IMR-90 (cell line): ENCODE measurements around the gene IL1F10. TPM values are rescaled to one million over a fixed set of nuclear protein-coding genes. Genes with fewer than 3 reads are reported as not detected.
A peak's percentile ranks its signal among the peaks of the same experiment; 100 is the strongest.

Experiments used
- ATAC-seq: fragments of 200-7000 bp; cut with Tn5 transposase; 2 replicates; pipeline ENCODE4 v1.9.1; 2020; ENCODE audit warnings: low read depth, mild to moderate bottlenecking, moderate library complexity
- BruUV-seq: library from RNA; stranded (reverse); fragments of 400-500 nt; replicated peaks from 2 replicates; lab custom pipeline; 2021; lab: Mats Ljungman, UMichigan
- CTCF ChIA-PET: fragments of 300-600 bp; formaldehyde crosslinking; extraction: SDS; loops from one replicate; lab custom pipeline; 2021; ENCODE audit warnings: antibody characterized with exemption; lab: Yijun Ruan, JAX
- POLR2A ChIA-PET: fragments of 300-600 bp; sonication (Branson Sonifier 250); formaldehyde crosslinking; loops from one replicate; lab custom pipeline; 2022; ENCODE audit warnings: antibody characterized with exemption; ENCODE audit not compliant: unreplicated experiment; lab: Charles Lee
- DNase-seq: peaks from one replicate; pipeline ENCODE4 v3.0.0; 2013
- H2AFZ ChIP-seq: replicated peaks from 2 replicates; pipeline ENCODE3; 2013; ENCODE audit warnings: low read length, mild to moderate bottlenecking; ENCODE audit not compliant: poor library complexity
- H2AK5ac ChIP-seq: 2 replicates; pipeline ENCODE4 v1.6.1; 2013; ENCODE audit warnings: low read depth, low read length, inconsistent platforms
- H2AK9ac ChIP-seq: replicated peaks from 2 replicates; pipeline ENCODE3; 2013; ENCODE audit warnings: mild to moderate bottlenecking, low read depth, low read length, moderate library complexity; ENCODE audit not compliant: poor library complexity
- H2BK120ac ChIP-seq: 2 replicates; pipeline ENCODE4 v1.6.1; 2013; ENCODE audit warnings: low read depth, low read length, inconsistent platforms
- H2BK15ac ChIP-seq: 3 replicates; pipeline ENCODE4 v1.6.1; 2013; ENCODE audit warnings: low read depth, low read length, inconsistent platforms
- H2BK20ac ChIP-seq: 2 replicates; pipeline ENCODE4 v1.6.1; 2013; ENCODE audit warnings: low read depth, mild to moderate bottlenecking, inconsistent platforms, low read length, moderate library complexity
- H2BK5ac ChIP-seq: 2 replicates; pipeline ENCODE4 v1.6.1; 2013; ENCODE audit warnings: mild to moderate bottlenecking, low read depth, low read length, inconsistent platforms; ENCODE audit not compliant: poor library complexity, severe bottlenecking
- H3K14ac ChIP-seq: replicated peaks from 2 replicates; pipeline ENCODE4 v1.6.1; 2013; ENCODE audit warnings: low read depth, low read length, inconsistent platforms
- H3K18ac ChIP-seq: 2 replicates; pipeline ENCODE4 v1.6.1; 2013; ENCODE audit warnings: low read depth, low read length, control low read depth
- H3K23ac ChIP-seq: 2 replicates; pipeline ENCODE4 v1.6.1; 2013; ENCODE audit warnings: low read depth, low read length, inconsistent platforms
- H3K27ac ChIP-seq: 2 replicates; pipeline ENCODE4 v1.5.1; 2013; ENCODE audit warnings: mild to moderate bottlenecking, control low read depth, low read length; ENCODE audit not compliant: insufficient read depth
- H3K27me3 ChIP-seq: 2 replicates; pipeline ENCODE4 v1.6.1; 2013; ENCODE audit warnings: low read length; ENCODE audit not compliant: control insufficient read depth, insufficient read depth
- H3K36me3 ChIP-seq: 2 replicates; pipeline ENCODE4 v1.6.1; 2013; ENCODE audit warnings: low read length, mixed read lengths; ENCODE audit not compliant: control insufficient read depth, insufficient read depth
- H3K4ac ChIP-seq: 2 replicates; pipeline ENCODE4 v1.6.1; 2013; ENCODE audit warnings: low read depth, low read length, inconsistent platforms
- H3K4me1 ChIP-seq: 2 replicates; pipeline ENCODE4 v1.6.1; 2013; ENCODE audit warnings: low read length, mixed read lengths; ENCODE audit not compliant: control insufficient read depth, insufficient read depth
- H3K4me2 ChIP-seq: 2 replicates; pipeline ENCODE4 v1.6.1; 2013; ENCODE audit warnings: low read depth, mild to moderate bottlenecking, control low read depth, low read length, moderate library complexity
- H3K4me3 ChIP-seq: 2 replicates; pipeline ENCODE4 v1.5.1; 2013; ENCODE audit warnings: low read depth, mild to moderate bottlenecking, control low read depth, low read length, moderate library complexity; ENCODE audit not compliant: insufficient read depth
- H3K56ac ChIP-seq: 2 replicates; pipeline ENCODE4 v1.6.1; 2013; ENCODE audit warnings: low read length, inconsistent platforms; ENCODE audit not compliant: insufficient read depth; ENCODE audit errors: extremely low read depth
- H3K79me1 ChIP-seq, 2 experiments: 2 replicates each; pipeline ENCODE4 v1.6.1; 2013; ENCODE audit warnings: low read length in 2 of 2, inconsistent platforms in 1 of 2, low read depth in 1 of 2
- H3K9ac ChIP-seq: 2 replicates; pipeline ENCODE4 v1.6.1; 2013; ENCODE audit warnings: low read depth, low read length, control low read depth
- H3K9me1 ChIP-seq: 2 replicates; pipeline ENCODE4 v1.6.1; 2013; ENCODE audit warnings: low read length, inconsistent platforms; ENCODE audit not compliant: insufficient read depth
- H3K9me3 ChIP-seq: 2 replicates; pipeline ENCODE4 v1.6.1; 2013; ENCODE audit warnings: low read length; ENCODE audit not compliant: control insufficient read depth, insufficient read depth
- H4K20me1 ChIP-seq: 2 replicates; pipeline ENCODE4 v1.6.1; 2013; ENCODE audit warnings: low read length, inconsistent platforms; ENCODE audit not compliant: insufficient read depth
- H4K5ac ChIP-seq: 2 replicates; pipeline ENCODE4 v1.6.1; 2013; ENCODE audit warnings: mild to moderate bottlenecking, low read depth, low read length, control low read depth
- H4K8ac ChIP-seq, 2 experiments: 2 replicates each; pipeline ENCODE4 v1.6.1; 2013; ENCODE audit warnings: low read depth in 2 of 2, low read length in 2 of 2, control low read depth in 1 of 2, inconsistent platforms in 1 of 2
- H4K91ac ChIP-seq: 2 replicates; pipeline ENCODE4 v1.6.1; 2013; ENCODE audit warnings: low read depth, low read length, inconsistent platforms; ENCODE audit not compliant: insufficient read depth
- BHLHE40 ChIP-seq: fragments of 150-350 bp; IDR thresholded peaks from 2 replicates; pipeline ENCODE4 v1.6.1; 2016; ENCODE audit warnings: mild to moderate bottlenecking, low read depth, low read length
- CEBPB ChIP-seq: IDR thresholded peaks from 2 replicates; pipeline ENCODE4 v1.6.1; 2012; ENCODE audit warnings: low read depth, low read length, improper control_type of control experiment
- CHD1 ChIP-seq: IDR thresholded peaks from 2 replicates; pipeline ENCODE4 v1.6.1; 2012; ENCODE audit warnings: low read depth, low read length, improper control_type of control experiment
- FOS ChIP-seq: fragments of 150-350 bp; IDR thresholded peaks from 2 replicates; pipeline ENCODE4 v1.6.1; 2016; ENCODE audit warnings: low read depth, low read length
- MAFK ChIP-seq: IDR thresholded peaks from 2 replicates; pipeline ENCODE4 v1.6.1; 2012; ENCODE audit warnings: low read depth, low read length, improper control_type of control experiment
- MAZ ChIP-seq: IDR thresholded peaks from 2 replicates; pipeline ENCODE4 v1.6.1; 2012; ENCODE audit warnings: low read depth, mild to moderate bottlenecking, low read length, improper control_type of control experiment, moderate library complexity, borderline replicate concordance
- MXI1 ChIP-seq: IDR thresholded peaks from 2 replicates; pipeline ENCODE4 v1.6.1; 2012; ENCODE audit warnings: low read depth, mild to moderate bottlenecking, low read length, moderate library complexity, borderline replicate concordance
- RAD21 ChIP-seq: IDR thresholded peaks from 2 replicates; pipeline ENCODE4 v1.6.1; 2012; ENCODE audit warnings: low read length, improper control_type of control experiment
- RCOR1 ChIP-seq: IDR thresholded peaks from 2 replicates; pipeline ENCODE4 v1.6.1; 2012; ENCODE audit warnings: mild to moderate bottlenecking, low read length, improper control_type of control experiment; ENCODE audit not compliant: insufficient replicate concordance
- RFX5 ChIP-seq: IDR thresholded peaks from 2 replicates; pipeline ENCODE4 v1.8.0; 2012; ENCODE audit warnings: low read depth, mild to moderate bottlenecking, low read length, moderate library complexity
- SMC3 ChIP-seq: fragments of 150-350 bp; IDR thresholded peaks from 2 replicates; pipeline ENCODE4 v1.6.1; 2016; ENCODE audit warnings: low read depth, mild to moderate bottlenecking, antibody characterized with exemption, low read length, moderate library complexity
- USF2 ChIP-seq: fragments of 150-350 bp; IDR thresholded peaks from 2 replicates; pipeline ENCODE4 v1.6.1; 2017; ENCODE audit warnings: mild to moderate bottlenecking, antibody characterized with exemption, low read length, low read depth
- WGBS, 2 experiments: methylation state at CpG; one replicate each; pipeline versions ENCODE4 v1.1.5 to v1.1.7; 2013; ENCODE audit warnings: missing lambda C conversion rate in 2 of 2; ENCODE audit not compliant: insufficient read length in 1 of 2; ENCODE audit errors: extremely low coverage in 2 of 2; 5-methylcytosine and 5-hydroxymethylcytosine counted together
- dilution Hi-C: fragments of 300-500 bp; cut with HindIII; formaldehyde crosslinking; loops from one replicate; pipeline ENCODE4 v1.14.3; 2018; ENCODE audit warnings: low sequenced_read_pairs; ENCODE audit not compliant: unreplicated experiment
- in situ Hi-C: fragments of 300-500 bp; cut with MboI; formaldehyde crosslinking; loops from 3 replicates; pipeline ENCODE4 v1.14.3; 2019; ENCODE audit warnings: low sequenced_read_pairs, inconsistent platforms, mixed read lengths
- intact Hi-C: fragments of 100-400 bp; cut with micrococcal nuclease; formaldehyde crosslinking; loops from 2 replicates; pipeline ENCODE4 v1.10.0; 2022
- polyA plus RNA-seq, 3 experiments: library from polyadenylated mRNA; depleted of rRNA; stranded (reverse); fragments of >200 nt; gene quantifications; 2 replicates each; pipeline ENCODE4 v1.2.3, GENCODE V29; 2012; ENCODE audit warnings: low replicate concordance in 1 of 3
- total RNA-seq: library from RNA; depleted of rRNA; stranded (reverse); fragments of >200 nt; gene quantifications from 2 replicates; pipeline ENCODE4 v1.2.3, GENCODE V29; 2012

The IL1F10 gene
- total and polyA plus RNA-seq, 2 of the 4 experiments (the other 2 are of a cell fraction) = not detected

DNA sequence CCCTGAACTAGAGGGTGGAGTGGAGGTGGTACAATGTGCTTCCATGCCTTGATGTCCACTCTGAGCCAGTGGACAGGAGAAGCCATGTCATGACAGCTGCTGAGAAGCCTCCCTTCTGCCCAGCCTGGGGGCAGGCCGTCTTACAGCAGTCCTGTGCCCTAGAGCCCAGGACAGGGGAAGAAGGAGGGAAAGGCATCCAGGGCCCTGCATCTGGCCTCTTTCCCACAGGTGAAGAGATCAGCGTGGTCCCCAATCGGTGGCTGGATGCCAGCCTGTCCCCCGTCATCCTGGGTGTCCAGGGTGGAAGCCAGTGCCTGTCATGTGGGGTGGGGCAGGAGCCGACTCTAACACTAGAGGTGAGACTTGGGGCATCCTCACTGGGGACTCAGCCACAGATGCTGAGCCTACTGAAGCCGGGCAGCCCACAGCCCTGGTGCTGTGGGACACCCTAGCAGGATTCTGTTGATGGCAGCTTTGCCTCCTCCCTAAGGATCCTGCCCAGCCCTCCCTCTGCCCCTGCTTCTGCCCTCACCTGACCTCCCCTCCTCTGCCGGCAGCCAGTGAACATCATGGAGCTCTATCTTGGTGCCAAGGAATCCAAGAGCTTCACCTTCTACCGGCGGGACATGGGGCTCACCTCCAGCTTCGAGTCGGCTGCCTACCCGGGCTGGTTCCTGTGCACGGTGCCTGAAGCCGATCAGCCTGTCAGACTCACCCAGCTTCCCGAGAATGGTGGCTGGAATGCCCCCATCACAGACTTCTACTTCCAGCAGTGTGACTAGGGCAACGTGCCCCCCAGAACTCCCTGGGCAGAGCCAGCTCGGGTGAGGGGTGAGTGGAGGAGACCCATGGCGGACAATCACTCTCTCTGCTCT lies 5.6 kb upstream of the IL1F10 start:
- H2BK15ac ChIP-seq = no peak overlapping the region
- H3K36me3 ChIP-seq = no peaks in the 10 kb centered on the region
- TF ChIP-seq MAZ = no peak
- TF ChIP-seq FOS = no peak
- no peak for TF ChIP-seq RAD21
- TF ChIP-seq RCOR1 = no peak
- no peak for TF ChIP-seq MAFK
- TF ChIP-seq MXI1 = no peak
- no peak for TF ChIP-seq SMC3
- TF ChIP-seq CEBPB = no peak
- TF ChIP-seq BHLHE40 = no peak
- no peak for TF ChIP-seq CHD1
- no peak for TF ChIP-seq RFX5
- TF ChIP-seq USF2 = no peak
- no peak overlapping the region for H2AK9ac ChIP-seq
- H3K18ac ChIP-seq = no peak overlapping the region
- WGBS, 2 experiments = 57% methylated on average over 9 of the region's 18 CpGs; no CpG with 5 or more reads in 1 of the 2 experiments
- no peak overlapping the region for H4K8ac ChIP-seq
- H4K20me1 ChIP-seq = no peaks in the 10 kb centered on the region
- H3K4me2 ChIP-seq = no peak overlapping the region
- H2BK20ac ChIP-seq = no peak overlapping the region
- no peak overlapping the region for H2BK120ac ChIP-seq
- H3K9ac ChIP-seq = no peak overlapping the region
- dilution Hi-C loops = no loop called here
- H3K14ac ChIP-seq = no peak overlapping the region
- no peak overlapping the region for H3K23ac ChIP-seq
- H3K4ac ChIP-seq = no peak overlapping the region
- BruUV-seq = no TSS peak
- no peak overlapping the region for H3K56ac ChIP-seq
- peak overlapping the region; percentile 11 for H2AFZ ChIP-seq
- ChIA-PET POLR2A (no interaction called here), CTCF (no interaction called here)
- ATAC-seq (no peak), DNase-seq (no peak)
- H3K9me1 ChIP-seq = no peaks in the 10 kb centered on the region
- H3K27me3 ChIP-seq = peaks cover 3% of the 10 kb centered on the region
- no peaks in the 10 kb centered on the region for H3K4me1 ChIP-seq
- no peak overlapping the region for H2BK5ac ChIP-seq
- H4K91ac ChIP-seq = no peak overlapping the region
- H3K4me3 ChIP-seq = no peak overlapping the region
- intact Hi-C loops = no loop called here
- H3K27ac ChIP-seq = no peak overlapping the region
- H3K79me1 ChIP-seq = no peaks in the 10 kb centered on the region
- no peaks in the 10 kb centered on the region for H3K9me3 ChIP-seq
- in situ Hi-C loops = no loop called here
- H4K5ac ChIP-seq = no peak overlapping the region
- H2AK5ac ChIP-seq = no peak overlapping the region
